Coronary artery (tissue), 2 donors: ENCODE measurements around the gene AGPAT2.

Experiments used
- DNase-seq: peaks from one replicate; pipeline ENCODE4 v3.0.0-alpha.2; 2017; ENCODE audit warnings: low spot score
- H3K27ac ChIP-seq, 2 donors: fragments of 200-600 bp; sonication (generic); one replicate each; pipeline ENCODE4 v1.5.1; 2016 to 2019
- H3K4me3 ChIP-seq: fragments of 200-600 bp; sonication (generic); 2 replicates; pipeline ENCODE4 v1.5.1; 2016; ENCODE audit warnings: mild to moderate bottlenecking, moderate library complexity
- CTCF ChIP-seq: fragments of 200-600 bp; sonication (generic); IDR thresholded peaks from one replicate; pipeline ENCODE4 v1.5.1; 2019; ENCODE audit warnings: antibody characterized with exemption

Gene AGPAT2

GRCh38 chr9:136700304-136700703, 13.0 kb upstream of the AGPAT2 start:
- TF ChIP-seq CTCF, result no peak
- H3K27ac ChIP-seq, result no peak overlapping the region
- DNase-seq, result no peak
- H3K4me3 ChIP-seq, result no peak overlapping the region

GRCh38 chr9:136698635-136699246, 11.5 kb upstream of the AGPAT2 start:
- DNase-seq, result no peak
- Histone ChIP-seq H3K27ac (no peak overlapping the region), H3K4me3 (no peak overlapping the region)
- no peak for TF ChIP-seq CTCF

- DNase-seq, result no peak
- Histone ChIP-seq H3K4me3 (no peak overlapping the region), H3K27ac (no peak overlapping the region)
- no peak for TF ChIP-seq CTCF
These were observed 10.7 kb upstream of the AGPAT2 start for GRCh38 chr9:136697821-136698526.

- TF ChIP-seq CTCF, result no peak
- no peak overlapping the region for H3K27ac ChIP-seq
- H3K4me3 ChIP-seq, result no peak overlapping the region
- no peak for DNase-seq
These were observed 10.0 kb upstream of the AGPAT2 start for GRCh38 chr9:136697146-136697820.

GRCh38 chr9:136696502-136696901, 9.2 kb upstream of the AGPAT2 start:
- H3K27ac ChIP-seq, result no peak overlapping the region
- H3K4me3 ChIP-seq, result no peak overlapping the region
- no peak for DNase-seq
- TF ChIP-seq CTCF, result no peak

- no peak overlapping the region for H3K4me3 ChIP-seq
- H3K27ac ChIP-seq, result no peak overlapping the region
- TF ChIP-seq CTCF, result no peak
- DNase-seq, result no peak
These were observed 8.7 kb upstream of the AGPAT2 start for GRCh38 chr9:136695955-136696354.
